Body of pancreas (tissue), 4 donors: ENCODE data around the gene DCAF12.

Experiments used
- CTCF ChIP-seq, 7 experiments: fragments of 450-650 bp in 4 of 7; fragments of 200-600 bp in 3 of 7; sonication (generic) in 3 of 7; IDR thresholded peaks; one replicate each; pipeline ENCODE4 v1.5.1; 2016 to 2019; ENCODE audit warnings: antibody characterized with exemption in 7 of 7
- POLR2A ChIP-seq, 3 donors: fragments of 450-650 bp; IDR thresholded peaks; one replicate each; pipeline ENCODE4 v1.6.1; 2016; ENCODE audit warnings: antibody characterized with exemption in 3 of 3, mild to moderate bottlenecking in 2 of 3

GRCh38 chr9:34134521-34134920 is 8.0 kb upstream of the DCAF12 start:
- TF ChIP-seq CTCF (IDR thresholded peaks at IDR 0.05) = no peak
- TF ChIP-seq POLR2A (IDR thresholded peaks at IDR 0.05) = no peak
